HG03457 (cell line): Measurements from ENCODE around the gene ZNF654.
"Not testable (repeated sequence)": the region's sequence is repeated elsewhere in the genome, so short reads cannot be mapped to it uniquely, and the experiment has no call there.

ENCODE experiments used
- ATAC-seq: cut with Tn5 transposase; IDR thresholded peaks from one replicate; pipeline ENCODE4 v1.9.1; 2021; ENCODE audit warnings: moderate number of reproducible peaks; ENCODE audit not compliant: unreplicated experiment

ZNF654 gene

DNA sequence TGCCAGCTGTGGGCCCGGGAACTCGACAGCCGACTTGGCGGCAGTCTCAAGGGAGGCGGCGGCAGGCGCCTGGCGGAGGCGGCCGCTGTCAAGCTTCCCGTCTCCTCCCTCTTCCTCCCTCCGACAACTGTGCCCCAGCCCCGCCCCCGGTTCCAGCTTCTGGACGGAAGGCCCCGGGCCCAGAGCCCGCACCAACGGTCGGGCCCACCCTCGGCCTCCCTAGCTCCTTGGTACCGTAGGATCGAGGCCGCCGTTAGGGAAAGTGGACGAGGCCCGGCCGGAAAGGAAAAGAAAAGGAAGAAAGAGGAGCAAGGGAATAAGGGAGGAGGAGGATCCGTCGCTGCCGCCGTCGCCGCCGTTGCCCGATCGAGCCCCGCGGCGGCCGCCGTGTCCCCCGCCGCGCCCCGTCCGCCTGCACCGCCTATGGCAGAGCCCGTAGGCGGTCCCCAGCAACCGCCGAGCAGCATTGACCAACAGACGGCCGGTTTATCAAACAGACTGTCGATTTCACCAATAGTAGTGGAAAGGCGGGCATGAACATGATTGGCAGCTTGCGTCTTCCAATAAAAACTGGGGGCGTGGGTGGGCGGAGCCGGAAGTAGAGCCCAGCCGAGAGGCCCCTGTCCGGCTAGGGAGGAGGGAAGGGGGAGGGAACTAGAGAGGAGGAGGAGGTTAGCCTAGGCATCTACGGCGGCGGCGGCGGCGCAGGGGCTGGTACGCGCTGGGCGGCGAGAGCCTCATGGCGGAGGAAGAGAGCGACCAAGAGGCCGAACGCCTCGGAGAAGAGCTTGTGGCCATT is at the start of gene ZNF654, which contains the start of gene CGGBP1:
ZNF654 (plus strand) TSS at position 675 of the 799 bp plus-strand sequence; CDS start at position 740, 65 bp downstream.
CGGBP1 (minus strand) TSS at position 425 of the 799 bp plus-strand sequence. CDS start 3,029 bp downstream, outside the sequence.
- ATAC-seq = peak; percentile 95

- no peak for ATAC-seq
These were observed 48.2 kb upstream of the ZNF654 start for GRCh38 chr3:88010810-88011209.

DNA sequence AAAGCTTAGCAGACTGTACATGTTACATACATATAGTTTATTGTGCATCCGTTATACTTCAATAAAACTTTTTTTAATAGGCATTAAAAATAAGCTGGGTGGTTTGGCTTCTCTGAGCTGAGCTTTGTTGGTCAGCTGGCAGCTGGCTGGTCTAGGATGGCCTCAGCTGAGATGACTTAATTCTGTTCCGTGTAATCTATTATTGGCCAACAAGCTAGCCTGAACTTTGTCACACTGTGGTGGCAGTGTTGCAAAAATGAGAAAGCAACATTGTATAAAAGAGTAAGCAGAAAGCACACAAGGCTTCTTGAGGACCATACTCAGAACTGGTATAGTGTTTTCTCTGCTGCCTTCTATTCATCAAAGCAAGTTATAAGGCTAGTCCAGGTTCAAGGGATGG is 45.5 kb upstream of the ZNF654 start:
- ATAC-seq = no peak

DNA sequence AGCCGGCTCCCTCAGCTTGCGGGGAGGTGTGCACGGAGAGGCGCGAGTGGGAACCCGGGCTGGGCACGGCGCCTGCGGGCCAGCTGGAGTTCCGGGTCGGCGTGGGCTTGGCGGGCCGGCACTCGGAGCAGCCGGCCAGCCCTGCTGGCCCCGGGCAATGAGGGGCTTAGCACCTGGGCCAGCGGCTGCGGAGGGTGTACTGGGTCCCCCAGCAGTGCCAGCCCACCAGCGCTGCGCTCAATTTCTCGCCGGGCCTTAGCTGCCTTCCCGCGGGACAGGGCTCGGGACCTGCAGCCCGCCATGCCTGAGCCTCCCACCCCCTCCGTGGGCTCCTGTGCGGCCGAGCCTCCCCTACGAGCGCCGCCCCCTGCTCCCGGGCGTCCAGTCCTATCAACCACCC is 43.4 kb upstream of the ZNF654 start:
- not testable (repeated sequence) for ATAC-seq

DNA sequence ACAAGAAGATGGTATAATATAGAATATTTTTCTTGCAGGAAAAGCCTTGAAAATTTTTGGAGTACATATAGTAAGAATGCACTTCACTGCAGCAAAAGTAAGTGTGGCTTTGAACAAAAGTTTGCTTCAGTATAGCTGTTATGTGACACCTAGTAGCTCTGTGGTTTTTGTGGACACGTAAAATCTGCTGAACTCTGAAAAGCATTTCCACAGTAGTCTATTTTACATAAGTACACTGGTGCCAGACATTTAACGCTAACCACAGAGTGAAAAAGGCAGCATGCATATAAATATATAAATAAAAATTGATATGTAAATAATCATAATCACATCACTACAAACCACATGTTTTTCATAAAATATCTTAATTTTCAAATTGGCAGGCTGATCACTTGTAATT is 40.0 kb upstream of the ZNF654 start:
- peak; percentile 97 for ATAC-seq

DNA sequence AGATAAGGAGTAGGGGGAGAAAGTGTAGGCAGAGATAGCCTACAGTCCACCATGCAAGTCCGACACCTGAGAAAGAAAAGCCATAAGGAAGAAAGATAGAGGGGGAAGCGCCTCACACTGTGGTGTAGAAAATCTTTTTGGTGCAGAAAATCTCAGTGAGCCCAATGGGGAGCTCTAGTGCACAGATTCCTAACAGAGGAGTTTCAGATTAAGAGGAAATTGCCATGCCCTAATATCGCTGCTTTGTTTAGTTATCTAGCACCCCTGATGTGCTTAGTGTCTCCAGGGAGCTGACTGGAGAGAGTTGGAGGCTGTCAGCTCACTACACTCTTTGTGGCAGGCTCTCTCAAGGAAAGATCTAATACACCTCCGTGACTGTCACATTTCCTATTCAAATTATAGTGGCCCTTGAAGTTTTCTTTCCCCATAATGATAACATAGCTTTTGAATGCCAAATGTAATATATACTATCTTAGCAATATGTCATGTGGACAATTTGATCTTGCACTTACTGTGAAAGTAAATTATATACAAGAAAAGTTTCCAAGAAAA is 34.0 kb upstream of the ZNF654 start:
- no peak for ATAC-seq

DNA sequence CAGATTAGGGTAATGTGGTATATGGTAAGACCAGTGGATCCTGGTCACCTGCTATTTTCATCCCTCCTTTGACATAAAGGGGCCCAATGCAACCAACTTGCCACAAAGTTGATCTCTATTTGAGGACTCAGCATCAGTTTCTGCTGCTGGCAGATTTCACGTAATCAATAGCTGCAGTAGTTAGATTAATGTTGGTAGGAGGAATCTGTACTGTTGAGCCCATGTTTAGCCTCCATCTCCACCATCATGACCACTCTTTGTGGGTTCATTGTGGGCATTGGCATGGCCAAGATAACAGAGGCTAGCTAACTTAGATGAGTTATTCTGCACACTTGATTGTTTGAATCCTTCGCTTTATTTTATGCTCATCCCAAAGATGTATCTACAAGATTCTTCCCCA is 30.2 kb upstream of the ZNF654 start:
- no peak for ATAC-seq

DNA sequence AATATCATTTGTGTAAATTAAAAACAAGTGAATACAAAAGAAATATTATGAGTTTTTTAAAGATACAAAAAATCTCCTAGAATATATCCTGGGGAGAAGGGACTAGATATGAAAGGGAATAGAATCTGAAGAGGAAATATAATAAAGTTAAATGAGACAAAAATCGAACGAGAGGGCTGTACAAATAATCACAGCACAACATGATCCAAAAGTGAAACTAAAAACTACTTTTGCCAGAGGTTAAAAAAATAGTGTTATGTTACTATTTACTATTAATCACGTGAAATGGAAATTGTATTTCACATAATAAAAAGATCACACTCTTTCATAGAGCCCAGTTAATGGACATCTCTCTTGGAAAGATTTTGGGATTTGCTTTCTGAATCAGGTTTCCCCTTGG is 28.8 kb upstream of the ZNF654 start:
- no peak for ATAC-seq

DNA sequence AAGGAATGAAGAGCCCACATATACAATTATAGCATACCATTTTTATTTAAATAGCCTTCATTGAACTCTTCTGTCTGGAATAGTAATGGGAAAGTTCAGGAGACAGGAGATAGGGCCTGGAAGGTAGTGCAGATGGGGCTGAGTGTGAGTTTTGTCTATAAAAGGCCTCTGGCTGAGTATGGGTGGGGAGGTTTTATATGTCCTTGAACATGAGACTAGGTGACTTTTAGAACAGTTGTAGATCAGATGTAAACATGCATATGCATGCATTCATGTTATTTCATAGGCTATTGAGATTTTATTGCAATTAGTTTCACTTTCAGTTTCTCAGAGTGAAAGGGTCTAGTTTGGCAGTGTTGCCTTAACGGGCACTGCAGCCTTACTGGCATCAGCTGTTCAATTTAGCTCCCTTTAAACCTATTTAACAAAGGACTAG is 27.4 kb upstream of the ZNF654 start:
- ATAC-seq = peak; percentile 81

DNA sequence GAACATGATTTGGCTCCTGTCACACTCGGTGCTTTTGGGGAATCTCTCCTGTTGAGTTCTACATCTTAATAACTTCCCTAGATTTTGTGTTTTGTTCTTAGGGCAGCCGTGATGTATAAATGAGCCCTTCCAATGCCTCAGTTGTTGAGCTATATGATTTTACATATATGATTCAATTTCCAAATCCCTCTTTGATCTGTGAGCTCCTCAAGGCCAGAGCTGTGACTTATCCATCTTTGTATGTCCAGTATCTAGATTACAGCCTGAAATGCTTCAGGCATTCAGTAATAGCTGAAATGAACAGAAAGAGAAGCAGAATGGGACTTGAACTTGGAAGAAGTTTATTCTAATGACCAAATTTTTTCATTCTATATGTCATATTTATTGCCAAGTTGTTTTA is 26.8 kb upstream of the ZNF654 start:
- ATAC-seq = peak; percentile 12

- ATAC-seq = no peak
These were observed 26.0 kb upstream of the ZNF654 start for GRCh38 chr3:88033079-88033478.

- ATAC-seq = no peak
These were observed 25.2 kb upstream of the ZNF654 start for GRCh38 chr3:88033808-88034207.

- no peak for ATAC-seq
These were observed 24.4 kb upstream of the ZNF654 start for GRCh38 chr3:88034491-88035275.

- ATAC-seq = no peak
These were observed 22.8 kb upstream of the ZNF654 start for GRCh38 chr3:88036221-88036620.

GRCh38 chr3:88038566-88038965 is 20.5 kb upstream of the ZNF654 start:
- ATAC-seq = no peak

- no peak for ATAC-seq
These were observed 18.5 kb upstream of the ZNF654 start for GRCh38 chr3:88040529-88040928.

- no peak for ATAC-seq
These were observed 18.1 kb upstream of the ZNF654 start for GRCh38 chr3:88041005-88041404.

DNA sequence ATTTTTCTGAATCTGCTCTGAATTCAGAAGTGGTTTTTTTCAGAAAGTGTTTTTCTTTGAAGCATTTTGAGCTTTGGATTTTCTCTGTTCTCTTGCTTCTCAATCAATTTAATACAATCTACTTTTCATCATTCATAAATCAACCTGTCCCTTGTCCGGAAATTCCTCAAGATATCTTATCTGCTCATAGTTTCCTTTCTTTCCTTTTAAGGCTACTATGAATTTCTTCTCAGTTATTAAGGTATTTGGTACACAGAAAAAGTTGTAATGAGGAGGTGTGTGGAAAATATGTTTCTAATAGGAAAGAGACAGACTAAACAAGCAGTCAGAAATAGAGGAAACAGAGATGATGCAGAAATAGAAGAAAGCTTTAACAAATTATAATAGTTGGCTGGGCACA is 14.6 kb upstream of the ZNF654 start:
- no peak for ATAC-seq

DNA sequence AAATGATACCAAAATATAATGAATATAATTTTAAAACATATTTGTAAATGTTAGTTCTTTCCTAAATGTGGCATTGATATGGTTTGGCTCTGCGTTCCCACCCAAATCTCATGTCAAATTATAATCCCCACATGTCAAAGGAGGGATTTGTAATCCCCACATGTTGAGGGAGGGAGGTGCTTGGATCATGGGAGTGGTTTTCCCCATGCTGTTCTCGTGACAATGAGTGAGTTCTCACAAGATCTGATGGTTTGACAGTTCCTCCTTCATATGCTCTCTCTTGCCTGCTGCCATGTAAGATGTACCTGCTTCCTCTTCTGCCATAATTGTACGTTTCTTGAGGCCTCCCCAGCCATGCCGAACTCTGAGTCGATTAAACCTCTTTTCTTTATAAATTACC is 12.3 kb upstream of the ZNF654 start:
- no peak for ATAC-seq

DNA sequence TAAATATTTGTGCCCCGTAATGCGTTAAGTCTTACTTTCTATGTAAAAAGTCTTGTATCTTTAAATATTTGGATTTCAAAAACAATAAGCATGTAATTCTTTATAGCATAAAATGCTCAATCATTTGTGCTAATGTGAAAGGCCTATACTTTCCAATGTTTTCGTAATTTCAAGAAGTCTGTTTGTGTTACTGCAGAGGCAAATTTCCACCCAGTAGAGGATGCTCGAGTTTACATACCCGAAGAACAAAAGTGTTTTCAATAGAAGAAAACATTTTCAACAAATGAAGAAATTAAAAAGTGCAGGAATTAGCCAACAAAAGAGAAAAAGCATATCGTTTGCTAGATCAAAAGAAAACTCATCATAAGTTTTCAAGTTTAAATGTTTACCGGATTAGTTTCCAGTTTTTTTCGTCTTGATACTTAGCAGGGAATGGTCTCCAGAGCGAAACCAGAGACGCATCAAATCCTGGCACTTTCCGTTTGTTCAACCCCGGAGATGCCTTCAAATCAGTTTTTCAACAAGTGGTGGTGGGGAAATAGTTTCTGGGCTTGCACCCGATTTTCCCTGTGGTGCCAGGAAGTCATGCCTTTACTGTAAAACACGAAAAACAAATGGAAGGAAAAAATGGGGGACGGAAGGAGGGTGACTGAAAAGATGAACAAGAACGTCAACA is 1.3 kb upstream of the ZNF654 start:
- no peak for ATAC-seq

- no peak for ATAC-seq
These were observed 812 bp upstream of the ZNF654 start for GRCh38 chr3:88058306-88058580.
